HG03025 (cell line): ENCODE measurements around the gene PNPLA4.

Experiments used
- ATAC-seq: cut with Tn5 transposase; IDR thresholded peaks from one replicate; pipeline ENCODE4 v1.9.1; 2021; ENCODE audit warnings: mild to moderate bottlenecking, moderate library complexity; ENCODE audit not compliant: unreplicated experiment, low FRiP score

PNPLA4 gene

DNA sequence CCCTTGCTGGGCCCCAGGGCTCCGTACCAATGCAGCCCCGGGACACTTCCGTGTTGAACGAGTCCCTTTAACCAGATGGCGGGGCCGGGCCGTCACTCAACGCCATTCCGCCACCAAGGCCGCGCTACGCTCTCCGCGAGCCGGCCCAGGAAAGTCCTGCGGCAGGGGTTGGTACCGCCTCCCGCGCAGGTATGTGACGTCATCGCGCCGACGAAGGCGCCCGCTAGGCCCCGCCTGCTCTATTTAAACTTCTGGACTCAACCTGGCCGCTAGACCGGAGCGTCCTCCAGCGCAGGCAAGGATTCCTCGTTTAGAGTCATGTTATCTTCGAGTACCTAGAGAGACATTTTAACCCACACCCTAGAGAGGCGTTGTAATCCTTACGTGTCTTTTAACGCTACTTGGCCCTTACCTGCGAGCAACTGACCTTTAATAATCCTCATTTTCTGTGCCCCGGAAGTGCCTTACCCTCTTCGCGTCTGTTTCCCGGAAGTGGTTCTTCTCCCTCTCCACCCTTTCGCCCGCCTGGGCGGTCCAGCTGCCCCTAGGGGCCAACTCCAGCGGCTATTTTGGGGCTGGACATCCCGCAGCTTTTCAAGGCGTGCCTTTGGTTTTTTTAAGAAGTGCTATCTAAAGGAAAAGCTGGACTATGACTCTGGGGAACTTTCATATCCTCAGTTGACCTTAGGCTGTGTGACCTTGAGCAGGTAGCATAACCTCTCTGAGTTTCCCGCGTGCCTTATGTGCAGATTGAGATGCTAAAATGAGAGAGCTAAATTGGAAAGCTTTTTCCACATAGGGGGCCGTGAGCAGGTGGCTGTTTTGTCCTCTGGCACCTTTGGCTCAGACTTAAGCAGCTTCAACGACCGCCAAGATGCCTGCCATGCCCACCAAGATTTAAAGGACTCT is at the start of gene PNPLA4:
Gene PNPLA4 (minus strand): TSS at position 155 of the 909 bp plus-strand sequence. CDS start 1,294 bp downstream, outside the sequence.
- ATAC-seq: peak; percentile 94

DNA sequence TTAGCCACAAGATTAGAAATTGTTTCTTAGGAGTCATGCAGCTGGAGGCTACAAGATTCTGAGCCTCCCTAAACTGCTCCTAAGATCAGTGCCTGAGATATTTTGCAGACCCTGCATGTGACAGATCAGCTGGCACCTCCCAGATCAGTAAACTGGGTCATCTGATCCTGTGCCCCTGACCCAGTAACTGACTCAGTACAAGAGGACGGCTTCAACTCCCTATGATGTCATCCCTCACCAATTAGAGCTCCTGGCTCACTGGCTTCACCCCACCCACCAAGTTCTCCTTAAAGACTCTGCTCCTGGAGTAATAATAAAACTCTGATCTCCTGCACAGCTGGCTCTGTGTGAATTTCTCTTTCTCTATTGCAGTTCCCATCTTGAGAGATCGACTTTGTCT is 45.4 kb upstream of the PNPLA4 start:
- ATAC-seq: no peak

DNA sequence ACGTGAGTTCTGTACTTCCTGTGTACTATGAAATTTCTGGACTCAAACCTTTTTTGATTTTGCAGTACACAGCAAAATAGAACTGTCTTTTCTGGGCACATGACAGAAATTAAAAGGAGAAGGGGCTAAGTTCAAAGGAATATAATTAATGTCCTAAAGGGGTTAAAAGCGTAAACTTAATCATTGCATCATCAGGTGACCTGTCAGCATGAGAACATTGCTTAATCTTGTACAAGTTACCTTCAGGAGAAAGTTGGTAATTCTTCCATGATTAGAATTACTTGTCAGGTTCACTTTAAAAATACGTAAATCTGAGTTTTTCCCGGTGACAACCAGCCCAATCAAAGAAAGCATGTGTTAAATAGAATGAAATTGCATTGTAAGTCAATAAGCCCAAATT is 43.2 kb upstream of the PNPLA4 start:
- no peak for ATAC-seq

DNA sequence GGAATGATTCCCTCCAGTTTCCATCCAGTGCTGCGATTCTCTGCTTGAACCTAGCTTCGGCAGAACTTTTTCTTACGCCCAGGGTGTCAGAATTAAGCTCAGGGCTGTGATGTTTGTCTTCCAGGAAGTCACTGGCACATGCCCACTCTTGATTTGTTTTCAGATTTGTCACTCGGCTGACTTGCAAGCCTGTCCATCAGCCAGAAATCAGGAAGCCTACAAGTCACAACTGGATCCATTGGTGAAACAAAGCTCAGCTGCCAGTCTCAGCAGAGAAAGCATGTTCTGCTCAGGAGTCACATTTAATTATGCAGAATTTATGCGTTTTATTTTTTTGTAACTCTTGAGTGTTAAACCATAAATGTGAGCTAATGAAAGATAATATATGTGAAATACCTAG is 38.2 kb upstream of the PNPLA4 start:
- ATAC-seq: no peak

- ATAC-seq: no peak
Measured at GRCh38 chrX:7960246-7960645, 33.0 kb upstream of the PNPLA4 start.

GRCh38 chrX:7953446-7953845 is 26.2 kb upstream of the PNPLA4 start:
- ATAC-seq: no peak

DNA sequence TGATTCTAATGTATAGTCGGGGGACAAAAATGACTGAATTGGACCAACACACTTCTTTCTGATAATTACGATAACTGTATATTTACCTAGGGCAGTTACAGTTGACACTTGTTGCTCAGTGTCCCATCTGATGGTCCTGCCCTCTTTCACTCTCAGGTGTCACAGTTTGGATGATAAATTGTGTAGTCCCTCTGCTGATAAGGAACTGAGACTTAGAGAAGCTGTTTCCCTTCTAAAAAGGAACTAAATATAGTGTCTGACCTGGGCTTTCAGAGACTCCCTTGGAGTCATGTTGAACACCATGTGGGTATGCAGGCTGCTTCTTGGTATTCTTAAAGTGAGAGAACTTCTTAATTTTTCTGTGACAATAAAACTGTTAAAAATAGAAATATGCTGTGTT is 23.7 kb upstream of the PNPLA4 start:
- peak; percentile 98 for ATAC-seq

DNA sequence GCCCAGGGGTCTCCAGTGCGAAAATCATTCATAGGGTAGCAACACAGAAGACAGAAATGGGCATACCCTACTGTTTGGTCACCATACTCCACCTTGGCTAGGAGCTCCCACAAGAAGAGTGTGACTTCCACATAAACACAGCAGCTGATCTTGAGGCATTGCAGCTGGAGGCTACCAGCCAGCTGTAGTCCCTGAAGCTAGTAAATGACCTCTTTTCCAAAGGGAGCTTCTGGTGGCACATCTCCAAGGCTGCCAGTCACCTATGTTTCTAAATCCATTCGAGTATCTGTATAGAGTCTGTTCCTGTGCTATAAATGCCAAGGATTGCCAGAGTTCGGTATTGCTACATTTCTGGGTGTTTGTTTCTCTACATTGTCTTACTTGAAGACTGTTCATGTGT is 21.3 kb upstream of the PNPLA4 start:
- ATAC-seq: no peak

DNA sequence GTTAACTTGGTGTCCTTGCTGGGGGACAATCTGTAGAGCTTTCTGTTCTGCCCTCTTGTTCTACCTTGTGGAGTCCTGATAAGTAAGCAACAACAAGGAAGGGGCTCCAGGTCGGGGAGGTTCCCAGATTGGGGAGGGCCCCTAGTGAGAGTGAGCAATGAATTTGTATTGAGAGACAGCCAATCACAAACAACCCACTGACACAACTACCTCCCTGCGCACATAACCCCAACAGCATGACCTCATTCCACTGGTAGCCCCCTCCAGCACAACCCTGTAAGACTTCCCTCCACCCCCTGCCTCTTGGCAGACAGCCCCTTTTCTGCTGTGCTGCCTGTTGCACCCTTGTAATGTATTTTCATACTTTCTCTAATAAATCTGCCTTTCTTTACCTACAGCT is 19.7 kb upstream of the PNPLA4 start:
- no peak for ATAC-seq

DNA sequence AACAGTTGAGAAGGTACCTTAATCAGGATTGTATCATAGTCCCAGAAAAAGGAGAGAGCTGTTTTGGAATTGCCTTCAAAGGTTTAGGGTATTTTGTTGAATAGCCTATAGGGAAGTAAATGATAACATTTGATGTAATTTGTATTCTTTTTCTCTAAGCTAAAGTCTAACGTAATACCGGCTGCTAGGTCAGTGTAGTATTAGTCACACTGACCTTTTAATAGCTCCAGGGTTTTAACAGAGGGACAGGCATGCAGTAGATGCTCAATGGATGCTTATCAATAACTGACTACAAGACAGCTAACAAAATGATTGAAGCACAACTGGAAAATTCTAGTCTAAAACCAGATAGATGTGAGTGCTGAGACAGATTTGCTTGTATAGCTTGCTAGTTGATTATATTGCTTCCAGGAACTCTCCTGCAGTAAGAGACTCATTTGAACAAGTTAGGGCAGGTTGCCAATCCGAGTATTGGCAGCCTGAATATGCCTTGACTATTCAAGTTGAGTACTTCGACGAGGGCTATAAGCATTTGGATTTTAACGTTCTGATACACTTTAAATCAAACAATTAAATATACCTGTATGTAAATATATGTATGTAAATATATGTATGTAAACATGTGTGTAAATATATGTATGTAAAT is 16.5 kb upstream of the PNPLA4 start:
- ATAC-seq: no peak

- ATAC-seq: no peak
Measured at GRCh38 chrX:7941390-7942042, 14.3 kb upstream of the PNPLA4 start.

DNA sequence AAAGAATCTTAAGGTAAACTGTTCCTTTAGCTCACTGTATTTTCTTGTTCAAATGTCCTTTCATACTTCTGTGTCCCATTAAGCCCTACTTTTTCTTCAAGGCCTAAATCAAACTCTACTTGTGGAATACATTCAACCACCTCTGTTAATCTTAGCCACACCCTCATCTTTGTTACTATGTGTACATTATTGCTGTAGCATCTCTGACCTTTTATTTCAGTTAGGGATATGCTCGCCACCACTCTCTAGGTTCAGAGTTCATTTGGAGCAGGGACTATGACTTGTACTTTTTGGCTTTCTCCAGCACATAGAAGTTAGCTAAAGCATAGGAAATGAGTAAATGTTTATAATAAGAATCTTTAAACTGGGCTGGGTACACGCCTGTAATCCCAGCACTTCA is 6.8 kb upstream of the PNPLA4 start:
- no peak for ATAC-seq

- peak; percentile 59 for ATAC-seq
Measured at GRCh38 chrX:7926914-7927258, 327 bp downstream of the PNPLA4 start.

DNA sequence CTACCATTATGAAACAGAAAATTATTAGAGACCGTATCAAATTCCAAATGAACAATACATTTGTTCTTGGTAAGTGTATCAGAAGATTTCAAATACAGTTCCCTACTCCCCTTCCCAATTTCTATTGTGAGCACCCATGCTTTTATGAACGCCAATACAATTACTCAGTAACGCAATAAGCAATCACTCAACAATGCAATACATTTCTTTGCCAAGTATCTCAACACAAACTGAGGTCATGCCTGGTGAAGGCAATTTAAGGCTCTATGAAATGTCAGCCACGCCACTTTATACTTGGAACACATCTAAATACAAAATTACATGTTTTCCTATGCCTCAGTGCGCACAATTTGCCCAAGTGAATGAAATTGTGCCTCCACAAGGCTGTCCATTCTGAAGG is 712 bp downstream of the PNPLA4 start:
- no peak for ATAC-seq

- peak; percentile 28 for ATAC-seq
Measured at GRCh38 chrX:7925867-7926472, 1.2 kb downstream of the PNPLA4 start.

DNA sequence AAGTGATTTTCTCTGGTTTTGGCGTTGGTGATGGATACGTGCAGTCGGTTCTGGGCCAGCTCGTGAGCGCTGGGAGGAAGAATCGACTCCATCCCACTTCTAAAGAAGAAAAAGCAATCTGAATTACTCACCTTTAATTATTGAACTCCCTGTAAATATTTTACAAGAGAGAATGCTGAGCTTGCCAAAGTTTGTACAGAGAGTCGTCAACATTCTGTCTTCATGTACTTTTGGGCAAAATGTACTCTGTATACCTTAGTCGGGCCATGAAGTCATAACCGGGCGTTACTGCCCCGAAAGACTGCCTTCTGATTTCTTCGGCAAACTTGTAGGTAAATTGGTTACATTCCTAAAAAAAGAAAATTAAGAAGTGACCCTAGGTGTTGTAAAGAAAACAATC is 5.5 kb downstream of the PNPLA4 start:
- ATAC-seq: no peak

GRCh38 chrX:7908821-7909220 is 18.4 kb downstream of the PNPLA4 start:
- no peak for ATAC-seq

DNA sequence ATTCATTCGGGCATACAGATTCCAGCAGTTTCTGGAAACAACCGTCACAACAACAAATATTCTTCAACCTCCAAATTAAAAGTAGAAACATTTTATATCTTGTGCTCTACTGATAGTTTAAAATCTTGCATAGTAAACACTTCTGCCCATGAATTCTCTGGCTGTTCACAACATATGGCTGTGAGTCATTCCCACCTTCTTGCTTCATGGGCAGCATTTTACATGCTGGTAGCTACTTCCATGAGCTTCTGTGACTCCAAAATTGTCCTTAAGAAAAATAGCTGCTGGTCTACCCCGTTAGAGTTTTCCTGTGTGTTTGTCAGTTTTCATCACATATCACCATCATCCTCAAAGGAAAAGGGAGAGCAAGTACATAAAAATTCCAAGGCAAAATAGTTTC is 22.7 kb downstream of the PNPLA4 start:
- no peak for ATAC-seq

GRCh38 chrX:7891928-7892327 is 35.3 kb downstream of the PNPLA4 start:
- no peak for ATAC-seq

DNA sequence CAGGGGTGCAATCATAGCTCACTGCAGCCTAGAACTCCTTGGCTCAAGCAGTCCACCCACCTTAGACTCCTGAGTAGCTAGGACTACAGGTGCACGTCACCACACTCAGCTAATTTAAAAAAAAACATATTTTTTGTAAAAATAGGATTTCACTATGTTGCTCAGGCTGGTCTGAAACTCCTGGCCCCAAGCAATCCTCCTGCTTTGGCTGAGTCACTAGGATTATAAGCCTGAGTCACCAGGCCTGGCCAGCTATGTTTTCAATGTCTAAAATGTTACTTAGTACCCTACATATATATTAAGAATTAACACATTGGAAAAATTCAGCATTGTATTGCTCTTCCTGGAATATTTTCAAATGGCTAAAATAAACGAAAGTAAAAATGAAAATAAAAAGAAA is 37.5 kb downstream of the PNPLA4 start:
- no peak for ATAC-seq

- no peak for ATAC-seq
Measured at GRCh38 chrX:7889135-7889534, 38.1 kb downstream of the PNPLA4 start.
